ENCODE results near the gene SLC27A6. TPM values are rescaled to one million over a fixed set of nuclear protein-coding genes. Genes with fewer than 3 reads are reported as not detected.

The SLC27A6 gene
- total and polyA plus RNA-seq, 2 of the 13 experiments (the other 11 are each of a cell fraction or from before 2014, with no cell fraction given), result not detected

DNA sequence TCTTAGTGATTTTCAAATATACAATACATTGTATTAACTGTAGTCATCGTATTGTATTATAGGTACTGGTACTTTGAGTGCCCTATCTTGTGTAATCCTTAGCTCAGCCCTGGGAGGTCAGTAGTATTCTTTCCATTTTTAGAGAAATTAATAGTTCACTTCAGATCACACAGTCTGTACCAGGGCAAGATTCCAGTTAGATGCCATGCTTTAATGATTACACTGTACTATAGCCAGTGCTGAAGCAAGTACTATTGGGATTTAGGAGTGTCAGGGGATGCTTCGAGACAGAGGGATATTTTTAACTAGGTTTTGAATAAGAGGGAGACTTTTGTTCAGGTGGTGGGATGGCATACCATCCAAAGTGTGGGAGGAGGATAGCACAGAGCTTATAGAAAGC, 41.0 kb upstream of the SLC27A6 start:
- intact Hi-C loops (cut with micrococcal nuclease; ENCODE audit: unreplicated experiment), result no loop called here
- H3K36me3 ChIP-seq (replicated peaks in 1 of 2; ENCODE audit: control insufficient read depth in 1 of 2, insufficient read depth in 2 of 2, low read length in 2 of 2), result no peaks in the 10 kb centered on the region
- H4K20me1 ChIP-seq (ENCODE audit: insufficient read depth, low read length), result no peaks in the 10 kb centered on the region
- DNase-seq (ENCODE audit: low spot score), result no peak
- FAIRE-seq, result no peak
- CTCF ChIA-PET (ENCODE audit: low intra/inter-chr PET ratio, low total read pairs), result no interaction called here
- no peak overlapping the region for H3K4me2 ChIP-seq (ENCODE audit: low read depth, low read length)
- WGBS (ENCODE audit: low lambda C conversion rate), result 2% methylated on average over 2 of the region's 2 CpGs
- no peak for TF ChIP-seq KLF9 (CRISPR knock-in tag; IDR thresholded peaks at IDR 0.05; ENCODE audit: low read depth)
- TF ChIP-seq, protein P1, sequence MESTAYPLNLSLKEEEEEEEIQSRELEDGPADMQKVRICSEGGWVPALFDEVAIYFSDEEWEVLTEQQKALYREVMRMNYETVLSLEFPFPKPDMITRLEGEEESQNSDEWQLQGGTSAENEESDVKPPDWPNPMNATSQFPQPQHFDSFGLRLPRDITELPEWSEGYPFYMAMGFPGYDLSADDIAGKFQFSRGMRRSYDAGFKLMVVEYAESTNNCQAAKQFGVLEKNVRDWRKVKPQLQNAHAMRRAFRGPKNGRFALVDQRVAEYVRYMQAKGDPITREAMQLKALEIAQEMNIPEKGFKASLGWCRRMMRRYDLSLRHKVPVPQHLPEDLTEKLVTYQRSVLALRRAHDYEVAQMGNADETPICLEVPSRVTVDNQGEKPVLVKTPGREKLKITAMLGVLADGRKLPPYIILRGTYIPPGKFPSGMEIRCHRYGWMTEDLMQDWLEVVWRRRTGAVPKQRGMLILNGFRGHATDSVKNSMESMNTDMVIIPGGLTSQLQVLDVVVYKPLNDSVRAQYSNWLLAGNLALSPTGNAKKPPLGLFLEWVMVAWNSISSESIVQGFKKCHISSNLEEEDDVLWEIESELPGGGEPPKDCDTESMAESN (CRISPR knock-in tag; conservative IDR thresholded peaks at IDR 0.05), result no peak
- TF ChIP-seq NAIF1 (CRISPR knock-in tag; IDR thresholded peaks at IDR 0.05; ENCODE audit: borderline replicate concordance), result no peak
- no peak for TF ChIP-seq U2AF2 (IDR thresholded peaks at IDR 0.05; ENCODE audit: low read depth, low read length)
- TF ChIP-seq ZNF557 (CRISPR knock-in tag; IDR thresholded peaks at IDR 0.05), result no peak
- TF ChIP-seq, protein P2, sequence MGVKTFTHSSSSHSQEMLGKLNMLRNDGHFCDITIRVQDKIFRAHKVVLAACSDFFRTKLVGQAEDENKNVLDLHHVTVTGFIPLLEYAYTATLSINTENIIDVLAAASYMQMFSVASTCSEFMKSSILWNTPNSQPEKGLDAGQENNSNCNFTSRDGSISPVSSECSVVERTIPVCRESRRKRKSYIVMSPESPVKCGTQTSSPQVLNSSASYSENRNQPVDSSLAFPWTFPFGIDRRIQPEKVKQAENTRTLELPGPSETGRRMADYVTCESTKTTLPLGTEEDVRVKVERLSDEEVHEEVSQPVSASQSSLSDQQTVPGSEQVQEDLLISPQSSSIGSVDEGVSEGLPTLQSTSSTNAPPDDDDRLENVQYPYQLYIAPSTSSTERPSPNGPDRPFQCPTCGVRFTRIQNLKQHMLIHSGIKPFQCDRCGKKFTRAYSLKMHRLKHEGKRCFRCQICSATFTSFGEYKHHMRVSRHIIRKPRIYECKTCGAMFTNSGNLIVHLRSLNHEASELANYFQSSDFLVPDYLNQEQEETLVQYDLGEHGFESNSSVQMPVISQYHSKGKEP (CRISPR knock-in tag; IDR thresholded peaks at IDR 0.05), result no peak
- no peak for TF ChIP-seq ATF1 (CRISPR knock-in tag; IDR thresholded peaks at IDR 0.05)
- TF ChIP-seq ZBTB21 (CRISPR knock-in tag; IDR thresholded peaks at IDR 0.05), result no peak
- TF ChIP-seq, protein P3, sequence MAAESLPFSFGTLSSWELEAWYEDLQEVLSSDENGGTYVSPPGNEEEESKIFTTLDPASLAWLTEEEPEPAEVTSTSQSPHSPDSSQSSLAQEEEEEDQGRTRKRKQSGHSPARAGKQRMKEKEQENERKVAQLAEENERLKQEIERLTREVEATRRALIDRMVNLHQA (CRISPR knock-in tag; IDR thresholded peaks at IDR 0.05), result no peak
- POLR2A ChIA-PET, result no interaction called here
- no peaks in the 10 kb centered on the region for H3K27me3 ChIP-seq (ENCODE audit: control insufficient read depth in 1 of 2, insufficient read depth in 2 of 2, low read length in 2 of 2)
- no peaks in the 10 kb centered on the region for H3K9me3 ChIP-seq (ENCODE audit: low read length)
- H3K27ac ChIP-seq (ENCODE audit: extremely low read length, insufficient read depth, low read length), result no peak overlapping the region
- BruUV-seq (replicated peaks), result no TSS peak
- no peak for ATAC-seq
- H3K4me1 ChIP-seq (ENCODE audit: insufficient read depth, low read length), result no peaks in the 10 kb centered on the region
- in situ Hi-C loops (cut with HindIII; ENCODE audit: extremely low pct_ligation_motif_present, low pct_unique_long_range_greater_than_20kb), result no loop called here
- H2AFZ ChIP-seq (ENCODE audit: low read length), result no peak overlapping the region
- H3K4me3 ChIP-seq (replicated peaks in 1 of 3; ENCODE audit: insufficient read depth in 1 of 3, low read depth in 2 of 3, low read length in 3 of 3), result no peak overlapping the region
- no peak overlapping the region for H3K9ac ChIP-seq (ENCODE audit: insufficient read depth, low read depth, low read length)
- no peaks in the 10 kb centered on the region for H3K79me2 ChIP-seq (ENCODE audit: insufficient read depth, low read length)
